ENCODE results near the gene TOP1. TPM values are rescaled to one million over a fixed set of nuclear protein-coding genes. Genes with fewer than 3 reads are reported as not detected.
A peak's percentile ranks its signal among the peaks of the same experiment; 100 is the strongest.

TOP1 gene
- total RNA-seq, 1 donor from 2014 or later = 58.9 TPM

- Mint-ChIP-seq H3K9me3 (no peaks in the 10 kb centered on the region), H3K27ac (no peak overlapping the region), H3K4me3 (no peak overlapping the region), H3K36me3 (peaks cover 45% of the 10 kb centered on the region), H3K27me3 (ENCODE audit: insufficient read depth, low read depth) (no peaks in the 10 kb centered on the region), H3K4me1 (no peaks in the 10 kb centered on the region)
- TF ChIP-seq CTCF (IDR thresholded peaks at IDR 0.05) = no peak
- no peak for TF ChIP-seq EZH2 (IDR thresholded peaks at IDR 0.05)
- TF ChIP-seq EZH2phosphoT487 (IDR thresholded peaks at IDR 0.05) = no peak
- Histone ChIP-seq H3K9me3 (ENCODE audit: low read depth) (no peaks in the 10 kb centered on the region), H3F3A (ENCODE audit: low read depth) (peaks cover 17% of the 10 kb centered on the region), H3K27me3 (no peaks in the 10 kb centered on the region), H3K4me2 (no peak overlapping the region), H3K79me2 (ENCODE audit: low read depth) (peaks cover 4% of the 10 kb centered on the region), H3K36me3 (peaks cover 36% of the 10 kb centered on the region), H3K27ac (no peak overlapping the region), H3K4me3 (no peak overlapping the region), H2AFZ (replicated peaks) (no peak overlapping the region), H3K9ac (no peak overlapping the region), H4K20me1 (ENCODE audit: low read depth) (peaks cover 9% of the 10 kb centered on the region), H3K4me1 (peaks cover 2% of the 10 kb centered on the region)
- no peak for DNase-seq (ENCODE audit: low spot score)
These were observed 58.0 kb downstream of the TOP1 start for GRCh38 chr20:41086402-41087324.

GRCh38 chr20:41087325-41087685 lies 58.7 kb downstream of the TOP1 start:
- H3K4me3 Mint-ChIP-seq = no peak overlapping the region
- Histone ChIP-seq H3K4me3 (no peak overlapping the region), H3K4me1 (no peaks in the 10 kb centered on the region), H3K27ac (no peak overlapping the region), H2AFZ (replicated peaks) (no peak overlapping the region), H3K4me2 (no peak overlapping the region), H3K9ac (no peak overlapping the region), H3F3A (ENCODE audit: low read depth) (peaks cover 12% of the 10 kb centered on the region), H3K79me2 (ENCODE audit: low read depth) (peaks cover 4% of the 10 kb centered on the region), H3K36me3 (peaks cover 39% of the 10 kb centered on the region), H3K9me3 (ENCODE audit: low read depth) (no peaks in the 10 kb centered on the region), H3K27me3 (no peaks in the 10 kb centered on the region), H4K20me1 (ENCODE audit: low read depth) (peaks cover 3% of the 10 kb centered on the region)
- DNase-seq (ENCODE audit: low spot score) = no peak
- peaks cover 47% of the 10 kb centered on the region for H3K36me3 Mint-ChIP-seq
- H3K27ac Mint-ChIP-seq = no peak overlapping the region
- no peak for TF ChIP-seq EZH2 (IDR thresholded peaks at IDR 0.05)
- no peak for TF ChIP-seq EZH2phosphoT487 (IDR thresholded peaks at IDR 0.05)
- no peak for TF ChIP-seq CTCF (IDR thresholded peaks at IDR 0.05)
- no peaks in the 10 kb centered on the region for H3K9me3 Mint-ChIP-seq
- no peaks in the 10 kb centered on the region for H3K4me1 Mint-ChIP-seq
- no peaks in the 10 kb centered on the region for H3K27me3 Mint-ChIP-seq (ENCODE audit: insufficient read depth, low read depth)

- H3K36me3 Mint-ChIP-seq = peaks cover 47% of the 10 kb centered on the region
- DNase-seq (ENCODE audit: low spot score) = no peak
- H3K27me3 Mint-ChIP-seq (ENCODE audit: insufficient read depth, low read depth) = no peaks in the 10 kb centered on the region
- Histone ChIP-seq H3K27me3 (no peaks in the 10 kb centered on the region), H3K4me2 (no peak overlapping the region), H3K9me3 (ENCODE audit: low read depth) (no peaks in the 10 kb centered on the region), H3K9ac (no peak overlapping the region), H3K4me3 (no peak overlapping the region), H3K4me1 (no peaks in the 10 kb centered on the region), H3F3A (ENCODE audit: low read depth) (peaks cover 17% of the 10 kb centered on the region), H2AFZ (replicated peaks) (no peak overlapping the region), H3K36me3 (peaks cover 39% of the 10 kb centered on the region), H4K20me1 (ENCODE audit: low read depth) (no peaks in the 10 kb centered on the region), H3K79me2 (ENCODE audit: low read depth) (peaks cover 4% of the 10 kb centered on the region), H3K27ac (peak overlapping the region; percentile 5)
- no peaks in the 10 kb centered on the region for H3K4me1 Mint-ChIP-seq
- H3K27ac Mint-ChIP-seq = no peak overlapping the region
- TF ChIP-seq EZH2phosphoT487 (IDR thresholded peaks at IDR 0.05) = no peak
- TF ChIP-seq EZH2 (IDR thresholded peaks at IDR 0.05) = no peak
- TF ChIP-seq CTCF (IDR thresholded peaks at IDR 0.05) = no peak
- no peaks in the 10 kb centered on the region for H3K9me3 Mint-ChIP-seq
- no peak overlapping the region for H3K4me3 Mint-ChIP-seq
These were observed 59.2 kb downstream of the TOP1 start for GRCh38 chr20:41087777-41088176.

Data from neural progenitor cell (in vitro differentiated cells).